HepG2 (cell line): ENCODE measurements around the gene C2orf42. TPM values are rescaled to one million over a fixed set of nuclear protein-coding genes. Genes with fewer than 3 reads are reported as not detected.

ENCODE experiments used
- ASH2L ChIP-seq: fragments of 300-600, 200-600 bp; sonication (generic); IDR thresholded peaks from 2 replicates; pipeline ENCODE4 v1.7.0; 2017; ENCODE audit warnings: low read depth, mild to moderate bottlenecking, moderate library complexity, mixed read lengths, low read length; ENCODE audit not compliant: insufficient read length
- CREM ChIP-seq, 2 experiments: sonication (generic) in 1 of 2; formaldehyde crosslinking in 1 of 2; IDR thresholded peaks; 2 replicates each; pipeline versions ENCODE4 v1.4.0 to v1.6.1; 2016 to 2020; ENCODE audit warnings: antibody characterized with exemption in 1 of 2, mild to moderate bottlenecking in 1 of 2, missing genetic modification reagents in 1 of 2
- FOXM1 ChIP-seq: sonication (generic); formaldehyde crosslinking; IDR thresholded peaks from 2 replicates; pipeline ENCODE4 v1.5.0; 2020; ENCODE audit warnings: missing genetic modification reagents
- HBP1 ChIP-seq: IDR thresholded peaks from 2 replicates; pipeline ENCODE4 v1.6.1; 2016; ENCODE audit warnings: low read depth, control low read depth
- HMG20B ChIP-seq: conservative IDR thresholded peaks from 2 replicates; pipeline ENCODE4 v1.6.1; 2016; ENCODE audit warnings: missing genetic modification reagents, missing compliant biosample characterization
- KDM4B ChIP-seq: sonication (generic); formaldehyde crosslinking; IDR thresholded peaks from 2 replicates; pipeline ENCODE4 v1.4.0; 2020; ENCODE audit warnings: missing genetic modification reagents
- KDM5A ChIP-seq: fragments of 200-600 bp; sonication (generic); IDR thresholded peaks from 2 replicates; pipeline ENCODE4 v1.7.0; 2018; ENCODE audit warnings: antibody characterized with exemption, mild to moderate bottlenecking, low read length, borderline replicate concordance
- NCOA2 ChIP-seq: sonication (generic); formaldehyde crosslinking; IDR thresholded peaks from 2 replicates; pipeline ENCODE4 v1.8.0; 2022; ENCODE audit warnings: inconsistent platforms
- REXO4 ChIP-seq: sonication (generic); formaldehyde crosslinking; IDR thresholded peaks from 2 replicates; pipeline ENCODE4 v1.8.0; 2022; ENCODE audit warnings: missing genetic modification reagents, mild to moderate bottlenecking, borderline replicate concordance
- SIN3B ChIP-seq: fragments of 150-350 bp; IDR thresholded peaks from 2 replicates; pipeline ENCODE4 v1.6.1; 2014; ENCODE audit warnings: low read length
- TRIM24 ChIP-seq: sonication (generic); formaldehyde crosslinking; IDR thresholded peaks from 2 replicates; pipeline ENCODE4 v1.8.0; 2022; ENCODE audit warnings: mild to moderate bottlenecking, missing genetic modification reagents
- YEATS4 ChIP-seq: sonication (generic); formaldehyde crosslinking; IDR thresholded peaks from 2 replicates; pipeline ENCODE4 v1.4.0; 2020; ENCODE audit warnings: missing genetic modification reagents, borderline replicate concordance
- ZBTB33 ChIP-seq: sonication (generic); formaldehyde crosslinking; IDR thresholded peaks from 2 replicates; pipeline ENCODE4 v1.4.0; 2020; ENCODE audit warnings: missing genetic modification reagents
- ZBTB38 ChIP-seq: sonication (generic); formaldehyde crosslinking; IDR thresholded peaks from 2 replicates; pipeline ENCODE4 v1.5.1; 2020; ENCODE audit warnings: mild to moderate bottlenecking, missing genetic modification reagents
- ZC3H4 ChIP-seq: sonication (generic); formaldehyde crosslinking; IDR thresholded peaks from 2 replicates; pipeline ENCODE4 v1.4.0; 2020; ENCODE audit warnings: missing genetic modification reagents, borderline replicate concordance
- ZKSCAN5 ChIP-seq: sonication (generic); formaldehyde crosslinking; IDR thresholded peaks from 2 replicates; pipeline ENCODE4 v1.5.1; 2020; ENCODE audit warnings: mild to moderate bottlenecking, missing genetic modification reagents
- ZNF12 ChIP-seq: sonication (generic); formaldehyde crosslinking; IDR thresholded peaks from 2 replicates; pipeline ENCODE4 v1.5.0; 2020; ENCODE audit warnings: missing genetic modification reagents
- ZNF260 ChIP-seq: sonication (generic); formaldehyde crosslinking; IDR thresholded peaks from 2 replicates; pipeline ENCODE4 v1.4.0; 2020; ENCODE audit warnings: missing genetic modification reagents, low read depth, mild to moderate bottlenecking, borderline replicate concordance
- ZNF263 ChIP-seq: sonication (generic); formaldehyde crosslinking; IDR thresholded peaks from 2 replicates; pipeline ENCODE4 v1.4.0; 2020; ENCODE audit warnings: missing genetic modification reagents
- ZNF367 ChIP-seq: sonication (generic); formaldehyde crosslinking; IDR thresholded peaks from 2 replicates; pipeline ENCODE4 v1.4.0; 2020; ENCODE audit warnings: missing genetic modification reagents, borderline replicate concordance
- ZNF780A ChIP-seq: sonication (generic); formaldehyde crosslinking; IDR thresholded peaks from 2 replicates; pipeline ENCODE4 v1.8.0; 2022; ENCODE audit warnings: mild to moderate bottlenecking, missing genetic modification reagents, moderate library complexity
- polyA plus RNA-seq, 8 experiments: library from polyadenylated mRNA; depleted of rRNA in 3 of 8; stranded (reverse) in 7 of 8; unstranded in 1 of 8; fragments of >200 nt; fragmentation: Illumina TruSeq in 4 of 8; extraction: Trizol in 4 of 8; gene quantifications; 2 replicates each; pipeline versions ENCODE4 v1.2.1 to v1.2.3, GENCODE V29; 2011 to 2016; ENCODE audit warnings: low read depth in 4 of 8, missing spikeins in 1 of 8, mixed read lengths in 1 of 8; ENCODE audit not compliant: insufficient read depth in 1 of 8
- total RNA-seq, 5 experiments: library from RNA; depleted of rRNA; stranded (reverse); fragments of >200 nt; fragmentation: Illumina TruSeq; extraction: Trizol; gene quantifications; 2 replicates each; pipeline ENCODE4 v1.2.3, GENCODE V29; 2016; ENCODE audit warnings: low read depth in 1 of 5
- TF ChIP-seq, protein P1 (sequence below): sonication (generic); formaldehyde crosslinking; IDR thresholded peaks from 2 replicates; pipeline ENCODE4 v1.5.0; 2020; ENCODE audit warnings: mild to moderate bottlenecking, low read depth, missing genetic modification reagents, borderline replicate concordance
- TF ChIP-seq, protein P2 (sequence below): sonication (generic); formaldehyde crosslinking; conservative IDR thresholded peaks from 2 replicates; pipeline ENCODE4 v1.5.0; 2020; ENCODE audit warnings: missing genetic modification reagents

The C2orf42 gene
- total and polyA plus RNA-seq, 2 of the 13 experiments (the other 11 are each of a cell fraction or from before 2014, with no cell fraction given): 9.3 to 9.9 TPM

DNA sequence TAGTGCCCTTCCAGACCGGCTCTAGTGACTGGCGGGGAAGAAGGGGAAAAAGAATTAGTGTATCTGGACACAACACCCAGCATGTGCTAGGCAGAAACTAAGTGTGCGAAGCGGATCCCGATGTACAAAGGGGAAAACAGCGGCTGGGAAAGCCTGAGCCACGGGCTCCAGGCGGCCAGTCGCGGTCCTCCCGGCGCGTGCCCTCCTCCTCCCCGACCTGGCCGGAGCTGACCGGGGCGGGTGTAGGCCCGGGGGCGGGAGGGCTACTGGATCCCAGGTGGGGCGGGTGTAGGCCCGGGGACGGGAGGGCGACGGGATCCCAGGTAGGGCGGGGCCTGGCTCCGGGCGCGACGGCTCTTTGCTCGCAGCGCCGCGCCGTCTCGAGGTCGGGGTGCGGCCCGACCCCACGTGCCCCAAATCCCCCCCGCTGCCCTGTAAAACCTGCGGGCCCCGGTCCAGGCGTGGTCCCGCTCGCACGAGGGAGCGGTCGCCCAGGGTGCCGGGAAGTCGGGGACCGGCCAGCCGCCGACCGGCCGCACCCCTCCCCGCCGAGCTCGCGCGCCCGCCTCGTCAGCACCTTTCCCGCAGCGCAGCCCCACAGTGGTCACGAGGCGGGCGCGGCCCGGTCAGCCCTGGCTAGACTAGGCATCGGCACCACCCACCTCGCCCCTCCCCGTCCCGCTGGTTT lies 48.8 kb downstream of the C2orf42 start (continued):
- TF ChIP-seq, protein P1, sequence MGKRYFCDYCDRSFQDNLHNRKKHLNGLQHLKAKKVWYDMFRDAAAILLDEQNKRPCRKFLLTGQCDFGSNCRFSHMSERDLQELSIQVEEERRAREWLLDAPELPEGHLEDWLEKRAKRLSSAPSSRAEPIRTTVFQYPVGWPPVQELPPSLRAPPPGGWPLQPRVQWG (CRISPR knock-in tag): peak; percentile 69; the same call in 1 of the 2 replicates
- peak; percentile 40; the same call in 1 of the 2 replicates for TF ChIP-seq ZBTB38
- TF ChIP-seq, protein P2, sequence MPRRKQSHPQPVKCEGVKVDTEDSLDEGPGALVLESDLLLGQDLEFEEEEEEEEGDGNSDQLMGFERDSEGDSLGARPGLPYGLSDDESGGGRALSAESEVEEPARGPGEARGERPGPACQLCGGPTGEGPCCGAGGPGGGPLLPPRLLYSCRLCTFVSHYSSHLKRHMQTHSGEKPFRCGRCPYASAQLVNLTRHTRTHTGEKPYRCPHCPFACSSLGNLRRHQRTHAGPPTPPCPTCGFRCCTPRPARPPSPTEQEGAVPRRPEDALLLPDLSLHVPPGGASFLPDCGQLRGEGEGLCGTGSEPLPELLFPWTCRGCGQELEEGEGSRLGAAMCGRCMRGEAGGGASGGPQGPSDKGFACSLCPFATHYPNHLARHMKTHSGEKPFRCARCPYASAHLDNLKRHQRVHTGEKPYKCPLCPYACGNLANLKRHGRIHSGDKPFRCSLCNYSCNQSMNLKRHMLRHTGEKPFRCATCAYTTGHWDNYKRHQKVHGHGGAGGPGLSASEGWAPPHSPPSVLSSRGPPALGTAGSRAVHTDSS: no peak
- peak; percentile 8 for TF ChIP-seq ZNF780A (CRISPR knock-in tag)
- TF ChIP-seq HBP1 (CRISPR knock-in tag): no peak
- peak; percentile 55; the same call in 1 of the 2 replicates for TF ChIP-seq KDM5A
- TF ChIP-seq HMG20B: no peak
- peak; percentile 98 for TF ChIP-seq ZNF263 (CRISPR knock-in tag)
- TF ChIP-seq ZNF12 (CRISPR knock-in tag): no peak
- TF ChIP-seq YEATS4 (CRISPR knock-in tag): peak; percentile 92; the same call in 1 of the 2 replicates
- peak; percentile 61 for TF ChIP-seq ASH2L
- TF ChIP-seq KDM4B (CRISPR knock-in tag): no peak
- no peak for TF ChIP-seq ZKSCAN5
- TF ChIP-seq ZNF260 (CRISPR knock-in tag): no peak
- no peak for TF ChIP-seq ZBTB33 (CRISPR knock-in tag)
- no peak for TF ChIP-seq TRIM24
- no peak for TF ChIP-seq NCOA2
- peak; percentile 91; the same call in 1 of the 2 replicates for TF ChIP-seq ZC3H4
- TF ChIP-seq SIN3B: no peak
- TF ChIP-seq FOXM1: no peak
- no peak for TF ChIP-seq CREM (IDR thresholded peaks at IDR 0.05)
- TF ChIP-seq CREM (CRISPR knock-in tag; IDR thresholded peaks at IDR 0.05): no peak
- TF ChIP-seq REXO4: peak; percentile 76; the same call in 1 of the 2 replicates
- TF ChIP-seq ZNF367: no peak
